Measurements from ENCODE around the gene DYNC2H1. TPM values are rescaled to one million over a fixed set of nuclear protein-coding genes. Genes with fewer than 3 reads are reported as not detected.

The DYNC2H1 gene
- total RNA-seq, 1 donor from 2014 or later: 25.3 TPM

DNA sequence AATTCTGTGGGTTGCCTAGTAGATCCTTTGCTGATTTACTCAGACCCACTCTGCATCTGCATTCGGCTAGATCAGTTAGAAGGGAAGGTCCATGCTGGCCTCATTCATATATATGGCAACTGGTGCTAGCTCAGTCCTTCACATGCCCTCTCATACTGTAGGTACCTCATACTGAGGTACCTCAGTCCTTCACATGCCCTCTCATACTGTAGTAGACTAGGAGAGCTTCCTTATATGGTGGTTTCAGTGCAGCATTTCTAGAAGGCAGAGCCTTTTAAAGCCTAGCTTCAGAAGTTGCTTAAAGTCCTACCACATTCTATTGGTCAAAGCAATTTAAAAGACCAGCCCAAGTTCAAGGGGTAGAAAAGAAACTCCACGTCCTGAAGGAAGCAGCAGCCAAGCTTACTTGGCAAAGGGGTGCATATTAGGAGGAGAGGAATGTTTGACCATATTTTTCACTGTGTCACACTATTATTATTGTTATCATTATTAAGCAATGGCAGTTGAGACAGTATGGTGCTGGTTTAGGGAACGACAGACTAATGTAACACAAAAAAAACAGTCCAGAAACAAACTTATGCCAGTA, 356.4 kb downstream of the DYNC2H1 start:
- DNase-seq (ENCODE audit: extremely low spot score in 2 of 2): no peak
- Histone ChIP-seq H3K27me3 (no peaks in the 10 kb centered on the region), H3K4me3 (no peak overlapping the region), H3K4me1 (no peaks in the 10 kb centered on the region), H3K36me3 (no peaks in the 10 kb centered on the region), H3K9me3 (no peaks in the 10 kb centered on the region), H3K27ac (no peak overlapping the region)
- no peak for TF ChIP-seq POLR2AphosphoS5 (IDR thresholded peaks at IDR 0.05; ENCODE audit: insufficient read depth in 1 of 2, low read depth in 1 of 2)
- no peak for TF ChIP-seq POLR2A (IDR thresholded peaks at IDR 0.05)
- TF ChIP-seq, protein P1, sequence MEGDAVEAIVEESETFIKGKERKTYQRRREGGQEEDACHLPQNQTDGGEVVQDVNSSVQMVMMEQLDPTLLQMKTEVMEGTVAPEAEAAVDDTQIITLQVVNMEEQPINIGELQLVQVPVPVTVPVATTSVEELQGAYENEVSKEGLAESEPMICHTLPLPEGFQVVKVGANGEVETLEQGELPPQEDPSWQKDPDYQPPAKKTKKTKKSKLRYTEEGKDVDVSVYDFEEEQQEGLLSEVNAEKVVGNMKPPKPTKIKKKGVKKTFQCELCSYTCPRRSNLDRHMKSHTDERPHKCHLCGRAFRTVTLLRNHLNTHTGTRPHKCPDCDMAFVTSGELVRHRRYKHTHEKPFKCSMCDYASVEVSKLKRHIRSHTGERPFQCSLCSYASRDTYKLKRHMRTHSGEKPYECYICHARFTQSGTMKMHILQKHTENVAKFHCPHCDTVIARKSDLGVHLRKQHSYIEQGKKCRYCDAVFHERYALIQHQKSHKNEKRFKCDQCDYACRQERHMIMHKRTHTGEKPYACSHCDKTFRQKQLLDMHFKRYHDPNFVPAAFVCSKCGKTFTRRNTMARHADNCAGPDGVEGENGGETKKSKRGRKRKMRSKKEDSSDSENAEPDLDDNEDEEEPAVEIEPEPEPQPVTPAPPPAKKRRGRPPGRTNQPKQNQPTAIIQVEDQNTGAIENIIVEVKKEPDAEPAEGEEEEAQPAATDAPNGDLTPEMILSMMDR (IDR thresholded peaks at IDR 0.05): no peak
- intact Hi-C loops (cut with DNase I): no loop called here

DNA sequence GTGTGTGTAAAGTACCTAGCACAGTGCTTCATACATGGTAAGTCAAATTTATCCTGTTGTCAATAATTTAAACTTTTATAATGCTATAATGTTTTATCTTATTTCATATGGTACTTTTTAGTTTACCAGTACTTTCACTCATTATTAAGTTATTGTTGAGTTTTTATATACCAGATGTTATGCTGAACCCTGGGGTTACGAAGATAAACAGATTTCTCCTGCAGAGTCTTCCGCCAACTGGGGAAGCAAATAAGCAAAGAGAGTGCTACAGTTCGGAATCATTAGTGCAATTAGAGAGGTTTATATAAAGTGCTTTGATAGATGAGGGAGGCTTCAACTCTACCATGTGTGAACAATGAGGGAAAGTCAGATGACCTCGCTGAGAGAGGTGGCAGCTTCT, 362.3 kb downstream of the DYNC2H1 start:
- DNase-seq (ENCODE audit: extremely low spot score in 2 of 2): no peak
- TF ChIP-seq POLR2A (IDR thresholded peaks at IDR 0.05): no peak
- TF ChIP-seq, protein P1 (IDR thresholded peaks at IDR 0.05): no peak
- no peak for TF ChIP-seq POLR2AphosphoS5 (IDR thresholded peaks at IDR 0.05; ENCODE audit: insufficient read depth in 1 of 2, low read depth in 1 of 2)
- no peak overlapping the region for H3K27ac ChIP-seq
- intact Hi-C loops (cut with DNase I): no loop called here
- no peaks in the 10 kb centered on the region for H3K27me3 ChIP-seq
- no peaks in the 10 kb centered on the region for H3K4me1 ChIP-seq
- H3K9me3 ChIP-seq: no peaks in the 10 kb centered on the region
- H3K4me3 ChIP-seq: no peak overlapping the region
- no peaks in the 10 kb centered on the region for H3K36me3 ChIP-seq

DNA sequence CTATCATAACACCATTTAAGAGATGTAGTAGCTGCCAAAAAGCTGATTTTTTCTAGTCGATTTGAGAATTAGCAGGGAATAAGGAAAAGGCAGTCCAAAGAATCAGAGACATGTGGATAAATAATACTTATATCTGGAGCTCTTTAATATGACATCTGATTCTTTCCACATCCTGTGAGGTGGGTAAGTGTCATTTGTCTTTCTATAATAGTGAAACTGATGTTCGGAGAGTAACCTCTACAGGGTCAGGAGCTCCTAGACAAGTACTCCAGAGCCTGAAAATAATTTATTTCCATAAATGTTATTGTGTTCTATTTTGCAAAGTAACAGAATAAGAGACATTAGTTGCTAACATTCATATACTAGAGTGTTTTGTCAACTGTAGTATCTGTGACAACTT, 367.6 kb downstream of the DYNC2H1 start:
- Histone ChIP-seq H3K9me3 (no peaks in the 10 kb centered on the region), H3K27me3 (no peaks in the 10 kb centered on the region), H3K4me1 (no peaks in the 10 kb centered on the region), H3K4me3 (no peak overlapping the region), H3K36me3 (no peaks in the 10 kb centered on the region), H3K27ac (no peak overlapping the region)
- TF ChIP-seq POLR2A (IDR thresholded peaks at IDR 0.05) (no peak), POLR2AphosphoS5 (IDR thresholded peaks at IDR 0.05; ENCODE audit: insufficient read depth in 1 of 2, low read depth in 1 of 2) (no peak)
- TF ChIP-seq, protein P1 (IDR thresholded peaks at IDR 0.05): no peak
- DNase-seq (ENCODE audit: extremely low spot score in 2 of 2): no peak
- intact Hi-C loops (cut with DNase I): no loop called here

DNA sequence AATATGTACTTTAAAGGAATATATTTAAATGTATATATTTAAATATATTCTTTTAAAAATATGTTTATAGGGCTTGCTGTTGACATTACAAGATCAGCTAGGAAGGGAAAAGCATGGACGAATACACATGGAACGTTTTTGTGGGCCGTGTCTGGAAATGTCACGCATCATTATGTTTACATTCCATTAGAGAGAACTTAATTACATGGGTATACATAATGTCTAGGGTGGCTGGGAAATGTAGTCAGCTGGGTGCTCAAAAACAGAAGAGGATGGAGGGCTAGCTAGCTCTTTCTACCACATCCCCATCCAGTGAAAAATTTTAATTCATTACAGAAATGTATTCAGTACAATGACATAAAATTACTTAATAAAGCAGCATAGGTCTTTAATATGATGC, 371.2 kb downstream of the DYNC2H1 start:
- H3K27ac ChIP-seq: no peak overlapping the region

DNA sequence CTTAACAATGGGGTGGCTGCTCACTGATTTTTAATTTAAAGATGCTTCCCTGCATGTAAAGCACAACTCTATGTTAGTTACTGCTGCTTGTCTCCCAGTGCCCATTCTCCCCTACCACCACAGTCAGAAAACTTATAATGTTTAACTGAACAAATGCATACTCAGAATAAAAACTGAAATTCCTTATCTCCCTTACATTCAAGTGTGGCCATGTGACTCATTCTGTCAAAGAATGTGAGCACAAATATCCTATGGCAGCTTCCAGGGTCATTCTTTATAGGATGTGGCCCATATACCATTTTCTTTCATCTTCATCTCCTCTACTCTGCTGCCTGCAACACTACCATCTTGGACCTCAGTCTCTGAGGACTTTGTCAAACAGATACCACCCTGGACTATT, 374.8 kb downstream of the DYNC2H1 start:
- Histone ChIP-seq H3K4me1 (no peaks in the 10 kb centered on the region), H3K4me3 (no peak overlapping the region), H3K27me3 (no peaks in the 10 kb centered on the region), H3K9me3 (no peaks in the 10 kb centered on the region), H3K27ac (no peak overlapping the region), H3K36me3 (no peaks in the 10 kb centered on the region)
- TF ChIP-seq POLR2A (IDR thresholded peaks at IDR 0.05) (no peak), POLR2AphosphoS5 (IDR thresholded peaks at IDR 0.05; ENCODE audit: insufficient read depth in 1 of 2, low read depth in 1 of 2) (no peak)
- TF ChIP-seq, protein P1 (IDR thresholded peaks at IDR 0.05): no peak
- intact Hi-C loops (cut with DNase I): no loop called here
- no peak for DNase-seq (ENCODE audit: extremely low spot score in 2 of 2)

More for the DNA sequence above, 371.2 kb downstream of the DYNC2H1 start:
- H3K4me3 ChIP-seq: no peak overlapping the region
- DNase-seq (ENCODE audit: extremely low spot score in 2 of 2): no peak
- intact Hi-C loops (cut with DNase I): no loop called here
- TF ChIP-seq POLR2AphosphoS5 (IDR thresholded peaks at IDR 0.05; ENCODE audit: insufficient read depth in 1 of 2, low read depth in 1 of 2) (no peak), POLR2A (IDR thresholded peaks at IDR 0.05) (no peak)
- TF ChIP-seq, protein P1 (IDR thresholded peaks at IDR 0.05): no peak
- H3K9me3 ChIP-seq: no peaks in the 10 kb centered on the region
- no peaks in the 10 kb centered on the region for H3K4me1 ChIP-seq
- H3K36me3 ChIP-seq: no peaks in the 10 kb centered on the region
- no peaks in the 10 kb centered on the region for H3K27me3 ChIP-seq
